SU-DHL-6 (cell line): ENCODE measurements around the gene C3orf33.

Experiments used
- CTCF ChIP-seq: fragments of 200-600 bp; sonication (generic); IDR thresholded peaks from one replicate; pipeline ENCODE4 v1.5.1; 2017; ENCODE audit warnings: antibody characterized with exemption, mild to moderate bottlenecking, low read length, moderate library complexity; ENCODE audit not compliant: insufficient read depth, poor library complexity, severe bottlenecking
- EZH2phosphoT487 ChIP-seq: fragments of 200-600 bp; sonication (generic), shearing (Covaris generic); conservative IDR thresholded peaks from 2 replicates; pipeline ENCODE4 v1.6.1; 2018; ENCODE audit warnings: mild to moderate bottlenecking, antibody characterized with exemption, low read length, moderate library complexity, mixed read lengths

GRCh38 chr3:155737844-155738460 is 68.1 kb downstream of the C3orf33 start:
- TF ChIP-seq CTCF, result no peak
- no peak for TF ChIP-seq EZH2phosphoT487
